ENCODE data around the gene RAVER2.
"Not testable (repeated sequence)": the region's sequence is repeated elsewhere in the genome, so short reads cannot be mapped to it uniquely, and the experiment has no call there.

RAVER2 gene

DNA sequence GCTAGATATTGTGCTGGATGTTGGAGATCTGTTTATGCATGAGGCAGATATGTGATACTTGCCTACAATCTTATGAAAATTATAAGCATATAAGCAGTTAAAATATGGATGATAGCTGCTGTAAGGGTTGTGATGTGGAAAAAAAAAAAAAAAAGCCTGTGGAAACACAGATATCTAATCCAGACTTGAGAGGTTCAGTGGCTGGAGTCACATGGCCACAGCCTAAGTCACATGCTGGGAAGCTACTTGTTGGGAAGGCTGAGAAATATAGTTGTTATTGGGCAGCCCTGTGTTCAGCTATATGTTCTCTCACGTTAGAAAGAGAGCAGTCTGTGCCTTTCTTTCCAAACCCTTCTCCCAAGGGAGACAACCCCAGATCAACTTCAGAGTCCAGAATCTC is 15.1 kb downstream of the RAVER2 start:
- Histone ChIP-seq H3K27me3 (no peaks in the 10 kb centered on the region), H3K27ac (no peak overlapping the region), H3K4me1 (ENCODE audit: control insufficient read depth in 1 of 2, insufficient read depth in 1 of 2, low read depth in 1 of 2, low read length in 1 of 2) (no peaks in the 10 kb centered on the region), H3K36me3 (no peaks in the 10 kb centered on the region), H3K9me3 (no peaks in the 10 kb centered on the region), H3K4me3 (ENCODE audit: low read depth in 1 of 2, low read length in 1 of 2) (no peak overlapping the region)
- TF ChIP-seq, protein P1, sequence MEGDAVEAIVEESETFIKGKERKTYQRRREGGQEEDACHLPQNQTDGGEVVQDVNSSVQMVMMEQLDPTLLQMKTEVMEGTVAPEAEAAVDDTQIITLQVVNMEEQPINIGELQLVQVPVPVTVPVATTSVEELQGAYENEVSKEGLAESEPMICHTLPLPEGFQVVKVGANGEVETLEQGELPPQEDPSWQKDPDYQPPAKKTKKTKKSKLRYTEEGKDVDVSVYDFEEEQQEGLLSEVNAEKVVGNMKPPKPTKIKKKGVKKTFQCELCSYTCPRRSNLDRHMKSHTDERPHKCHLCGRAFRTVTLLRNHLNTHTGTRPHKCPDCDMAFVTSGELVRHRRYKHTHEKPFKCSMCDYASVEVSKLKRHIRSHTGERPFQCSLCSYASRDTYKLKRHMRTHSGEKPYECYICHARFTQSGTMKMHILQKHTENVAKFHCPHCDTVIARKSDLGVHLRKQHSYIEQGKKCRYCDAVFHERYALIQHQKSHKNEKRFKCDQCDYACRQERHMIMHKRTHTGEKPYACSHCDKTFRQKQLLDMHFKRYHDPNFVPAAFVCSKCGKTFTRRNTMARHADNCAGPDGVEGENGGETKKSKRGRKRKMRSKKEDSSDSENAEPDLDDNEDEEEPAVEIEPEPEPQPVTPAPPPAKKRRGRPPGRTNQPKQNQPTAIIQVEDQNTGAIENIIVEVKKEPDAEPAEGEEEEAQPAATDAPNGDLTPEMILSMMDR (IDR thresholded peaks at IDR 0.05): no peak

DNA sequence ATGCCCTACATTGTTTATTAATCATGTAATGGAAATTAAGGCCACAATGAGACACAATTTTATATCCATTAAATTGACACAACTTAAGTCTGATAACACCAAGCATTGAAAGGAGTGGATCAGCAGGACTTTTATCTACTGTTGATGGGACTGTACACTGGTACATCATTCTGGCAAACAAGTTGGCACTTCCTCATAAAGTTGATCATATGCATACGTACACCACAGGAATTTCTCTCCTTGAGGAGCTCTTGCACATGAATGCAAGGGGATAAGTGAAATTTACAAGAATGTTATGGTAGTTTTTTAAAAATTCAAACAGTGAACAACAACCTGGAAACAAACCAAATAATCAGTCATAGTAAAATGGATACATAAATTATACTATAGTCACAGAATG is 20.1 kb downstream of the RAVER2 start:
- Histone ChIP-seq H3K27me3 (no peaks in the 10 kb centered on the region), H3K9me3 (no peaks in the 10 kb centered on the region), H3K36me3 (no peaks in the 10 kb centered on the region), H3K27ac (no peak overlapping the region), H3K4me3 (ENCODE audit: low read depth in 1 of 2, low read length in 1 of 2) (no peak overlapping the region), H3K4me1 (ENCODE audit: control insufficient read depth in 1 of 2, insufficient read depth in 1 of 2, low read depth in 1 of 2, low read length in 1 of 2) (peaks cover 8 to 16% of the 10 kb centered on the region in 2 experiments)
- TF ChIP-seq, protein P1 (IDR thresholded peaks at IDR 0.05): no peak

DNA sequence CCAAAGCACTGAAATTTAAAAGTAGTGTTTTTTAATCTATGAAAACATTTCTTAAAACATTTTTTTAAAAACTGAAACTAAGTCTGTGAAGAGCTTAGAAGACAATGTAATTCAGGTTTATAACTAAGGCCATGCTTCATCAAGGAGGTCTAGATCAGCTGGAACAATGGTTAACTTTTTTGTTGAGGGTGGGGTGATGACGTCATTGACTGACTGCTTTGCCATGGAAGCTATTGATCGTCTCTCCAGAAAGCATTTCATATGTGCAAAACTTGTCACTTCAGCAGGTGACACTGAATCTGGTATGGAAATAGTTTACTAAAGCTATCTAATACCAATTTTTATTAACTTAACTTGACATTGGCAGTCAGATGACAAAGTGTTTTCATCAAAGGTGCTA is 21.0 kb downstream of the RAVER2 start:
- H3K9me3 ChIP-seq: no peaks in the 10 kb centered on the region
- TF ChIP-seq, protein P1 (IDR thresholded peaks at IDR 0.05): no peak
- no peak overlapping the region for H3K27ac ChIP-seq
- H3K4me1 ChIP-seq (ENCODE audit: control insufficient read depth in 1 of 2, insufficient read depth in 1 of 2, low read depth in 1 of 2, low read length in 1 of 2): peaks cover 12 to 22% of the 10 kb centered on the region in 2 experiments
- H3K36me3 ChIP-seq: no peaks in the 10 kb centered on the region
- H3K27me3 ChIP-seq: no peaks in the 10 kb centered on the region
- no peak overlapping the region for H3K4me3 ChIP-seq (ENCODE audit: low read depth in 1 of 2, low read length in 1 of 2)

DNA sequence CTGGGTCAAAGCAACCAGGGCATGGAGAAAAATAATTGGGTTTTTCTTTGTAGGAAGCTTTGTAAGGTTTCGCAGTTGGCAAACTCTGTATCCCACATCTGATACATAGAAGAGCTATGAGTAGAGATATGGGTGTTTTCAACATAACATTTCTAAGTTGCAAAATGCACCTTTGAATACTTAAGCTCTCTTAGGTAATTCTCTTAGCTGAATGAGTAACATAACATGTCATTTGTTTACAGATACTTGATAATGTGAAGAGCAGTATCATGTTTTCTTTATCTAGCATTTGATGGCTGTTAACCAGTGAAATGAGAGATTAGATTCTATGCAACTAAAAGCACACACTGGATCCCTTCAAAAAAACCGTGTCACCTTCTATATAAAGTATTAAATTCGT is 21.6 kb downstream of the RAVER2 start:
- Histone ChIP-seq H3K9me3 (no peaks in the 10 kb centered on the region), H3K27ac (no peak overlapping the region), H3K4me1 (ENCODE audit: control insufficient read depth in 1 of 2, insufficient read depth in 1 of 2, low read depth in 1 of 2, low read length in 1 of 2) (peaks cover 12 to 22% of the 10 kb centered on the region in 2 experiments), H3K4me3 (ENCODE audit: low read depth in 1 of 2, low read length in 1 of 2) (no peak overlapping the region), H3K36me3 (no peaks in the 10 kb centered on the region), H3K27me3 (no peaks in the 10 kb centered on the region)
- TF ChIP-seq, protein P1 (IDR thresholded peaks at IDR 0.05): no peak

DNA sequence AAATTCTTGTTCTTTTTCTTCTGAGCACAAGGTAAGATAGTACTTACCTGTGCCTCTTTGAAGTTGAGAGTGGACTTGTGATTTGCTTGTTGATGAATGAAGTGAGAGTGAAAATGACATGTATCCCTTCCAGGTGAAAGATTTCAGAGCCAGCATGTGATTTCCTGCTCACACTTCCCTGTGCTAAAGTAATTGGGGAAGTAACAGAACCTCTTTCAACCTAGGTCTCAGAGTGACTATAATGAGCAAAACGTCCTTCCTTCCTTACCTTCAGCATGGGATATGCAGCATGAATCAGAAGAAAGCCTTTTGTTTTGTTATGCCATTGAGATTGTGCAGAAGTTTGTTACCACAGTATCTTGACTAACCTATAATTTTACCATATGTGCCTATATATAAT is 24.6 kb downstream of the RAVER2 start:
- peaks cover 12 to 22% of the 10 kb centered on the region in 2 experiments for H3K4me1 ChIP-seq (ENCODE audit: control insufficient read depth in 1 of 2, insufficient read depth in 1 of 2, low read depth in 1 of 2, low read length in 1 of 2)
- H3K27me3 ChIP-seq: no peaks in the 10 kb centered on the region
- peak overlapping the region; percentile 60 for H3K27ac ChIP-seq
- no peaks in the 10 kb centered on the region for H3K9me3 ChIP-seq
- TF ChIP-seq, protein P1 (IDR thresholded peaks at IDR 0.05): no peak
- no peak overlapping the region for H3K4me3 ChIP-seq (ENCODE audit: low read depth in 1 of 2, low read length in 1 of 2)
- H3K36me3 ChIP-seq: no peaks in the 10 kb centered on the region

DNA sequence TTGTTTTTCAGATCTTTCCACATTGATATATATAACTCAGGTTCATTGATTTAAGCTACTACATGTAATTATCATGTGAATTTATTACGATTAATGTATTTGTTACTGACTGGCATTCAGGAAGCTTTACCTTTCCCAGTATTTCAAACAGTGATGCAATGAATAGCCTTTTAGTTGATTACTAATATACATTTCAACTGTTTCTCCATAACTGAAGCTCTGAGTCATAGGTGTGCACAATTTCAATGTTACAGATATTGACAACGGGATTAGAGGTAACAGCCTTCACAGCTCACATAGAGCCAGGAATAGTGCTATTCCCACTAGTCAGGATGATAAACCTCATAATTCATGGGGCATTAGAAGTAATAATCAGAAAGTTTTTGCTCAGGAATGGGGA is 25.1 kb downstream of the RAVER2 start:
- Histone ChIP-seq H3K27ac (peak overlapping the region; percentile 60), H3K4me3 (ENCODE audit: low read depth in 1 of 2, low read length in 1 of 2) (no peak overlapping the region), H3K27me3 (no peaks in the 10 kb centered on the region), H3K4me1 (ENCODE audit: control insufficient read depth in 1 of 2, insufficient read depth in 1 of 2, low read depth in 1 of 2, low read length in 1 of 2) (peaks cover 12 to 22% of the 10 kb centered on the region in 2 experiments), H3K36me3 (no peaks in the 10 kb centered on the region), H3K9me3 (no peaks in the 10 kb centered on the region)
- TF ChIP-seq, protein P1 (IDR thresholded peaks at IDR 0.05): no peak

DNA sequence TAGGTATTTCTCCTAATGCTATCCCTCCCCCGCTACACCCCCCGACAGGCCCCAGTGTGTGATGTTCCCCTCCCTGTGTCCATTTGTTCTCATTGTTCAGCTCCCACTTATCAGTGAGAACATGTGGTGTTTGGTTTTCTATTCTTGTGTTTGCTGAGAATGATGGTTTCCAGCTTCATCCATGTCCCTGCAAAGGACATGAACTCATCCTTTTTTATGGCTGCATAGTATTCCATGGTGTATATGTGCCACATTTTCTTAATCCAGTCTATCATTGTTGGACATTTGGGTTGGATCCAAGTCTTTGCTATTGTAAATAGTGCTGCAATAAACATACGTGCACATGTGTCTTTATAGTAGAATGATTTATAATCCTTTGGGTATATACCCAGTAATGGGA is 28.4 kb downstream of the RAVER2 start:
- H3K4me3 ChIP-seq (ENCODE audit: low read depth in 1 of 2, low read length in 1 of 2); H3K27me3 ChIP-seq; H3K27ac ChIP-seq; H3K9me3 ChIP-seq; H3K36me3 ChIP-seq: not testable (repeated sequence)
- H3K4me1 ChIP-seq (ENCODE audit: control insufficient read depth in 1 of 2, insufficient read depth in 1 of 2, low read depth in 1 of 2, low read length in 1 of 2): peaks cover 22 to 25% of the 10 kb centered on the region in 2 experiments
